HL-60 (cell line): Measurements from ENCODE around the gene DOCK9.

Source experiments
- DNase-seq, 2 experiments: peaks; one replicate each; pipeline ENCODE4 v3.0.0-alpha.2; 2010 to 2020; ENCODE audit warnings: low read depth in 1 of 2, low spot score in 1 of 2
- H3K27ac ChIP-seq: fragments of 250-450 bp; sonication (Bioruptor Pico); replicated peaks from 2 replicates; pipeline ENCODE4 v1.5.1; 2020; ENCODE audit warnings: mild to moderate bottlenecking, moderate library complexity
- H3K27me3 ChIP-seq: fragments of 250-450 bp; sonication (Bioruptor Pico); 2 replicates; pipeline ENCODE4 v1.5.1; 2021; ENCODE audit warnings: mild to moderate bottlenecking, moderate library complexity; ENCODE audit not compliant: insufficient read depth, poor library complexity, severe bottlenecking
- H3K4me3 ChIP-seq: replicated peaks from 2 replicates; pipeline ENCODE4 v1.5.1; 2011; ENCODE audit warnings: mild to moderate bottlenecking, control low read depth, low read length; ENCODE audit not compliant: insufficient read depth
- GABPA ChIP-seq: IDR thresholded peaks from 2 replicates; pipeline ENCODE4 v1.6.1; 2012; ENCODE audit warnings: low read depth
- POLR2AphosphoS5 ChIP-seq: IDR thresholded peaks from 2 replicates; pipeline ENCODE4 v1.6.1; 2012; ENCODE audit warnings: low read depth
- SPI1 ChIP-seq: IDR thresholded peaks from 2 replicates; pipeline ENCODE4 v1.6.1; 2012; ENCODE audit warnings: low read depth, mild to moderate bottlenecking, borderline replicate concordance
- long read RNA-seq: library from polyadenylated mRNA; unstranded; transcript quantifications from one replicate; pipeline ENCODE4 v2.0.0, GENCODE V29; 2020
- TF ChIP-seq, protein P1 (sequence below): IDR thresholded peaks from 2 replicates; pipeline ENCODE4 v1.6.1; 2012; ENCODE audit warnings: low read depth; ENCODE audit not compliant: insufficient replicate concordance
- TF ChIP-seq, protein P2 (sequence below): IDR thresholded peaks from one replicate; pipeline ENCODE4 v1.5.1; 2011; ENCODE audit warnings: low read length, control low read depth, inconsistent platforms; ENCODE audit not compliant: insufficient read depth

The DOCK9 gene, protein sequence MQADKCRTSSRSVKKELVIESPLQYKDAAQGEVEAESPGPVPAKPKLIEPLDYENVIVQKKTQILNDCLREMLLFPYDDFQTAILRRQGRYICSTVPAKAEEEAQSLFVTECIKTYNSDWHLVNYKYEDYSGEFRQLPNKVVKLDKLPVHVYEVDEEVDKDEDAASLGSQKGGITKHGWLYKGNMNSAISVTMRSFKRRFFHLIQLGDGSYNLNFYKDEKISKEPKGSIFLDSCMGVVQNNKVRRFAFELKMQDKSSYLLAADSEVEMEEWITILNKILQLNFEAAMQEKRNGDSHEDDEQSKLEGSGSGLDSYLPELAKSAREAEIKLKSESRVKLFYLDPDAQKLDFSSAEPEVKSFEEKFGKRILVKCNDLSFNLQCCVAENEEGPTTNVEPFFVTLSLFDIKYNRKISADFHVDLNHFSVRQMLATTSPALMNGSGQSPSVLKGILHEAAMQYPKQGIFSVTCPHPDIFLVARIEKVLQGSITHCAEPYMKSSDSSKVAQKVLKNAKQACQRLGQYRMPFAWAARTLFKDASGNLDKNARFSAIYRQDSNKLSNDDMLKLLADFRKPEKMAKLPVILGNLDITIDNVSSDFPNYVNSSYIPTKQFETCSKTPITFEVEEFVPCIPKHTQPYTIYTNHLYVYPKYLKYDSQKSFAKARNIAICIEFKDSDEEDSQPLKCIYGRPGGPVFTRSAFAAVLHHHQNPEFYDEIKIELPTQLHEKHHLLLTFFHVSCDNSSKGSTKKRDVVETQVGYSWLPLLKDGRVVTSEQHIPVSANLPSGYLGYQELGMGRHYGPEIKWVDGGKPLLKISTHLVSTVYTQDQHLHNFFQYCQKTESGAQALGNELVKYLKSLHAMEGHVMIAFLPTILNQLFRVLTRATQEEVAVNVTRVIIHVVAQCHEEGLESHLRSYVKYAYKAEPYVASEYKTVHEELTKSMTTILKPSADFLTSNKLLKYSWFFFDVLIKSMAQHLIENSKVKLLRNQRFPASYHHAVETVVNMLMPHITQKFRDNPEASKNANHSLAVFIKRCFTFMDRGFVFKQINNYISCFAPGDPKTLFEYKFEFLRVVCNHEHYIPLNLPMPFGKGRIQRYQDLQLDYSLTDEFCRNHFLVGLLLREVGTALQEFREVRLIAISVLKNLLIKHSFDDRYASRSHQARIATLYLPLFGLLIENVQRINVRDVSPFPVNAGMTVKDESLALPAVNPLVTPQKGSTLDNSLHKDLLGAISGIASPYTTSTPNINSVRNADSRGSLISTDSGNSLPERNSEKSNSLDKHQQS (N-terminal part only)
- long read RNA-seq, partial matches to known transcripts, result 0 of 1 reads
- long read RNA-seq, other reads (novel, unspliced or antisense), result 1 of 1 reads

DNA sequence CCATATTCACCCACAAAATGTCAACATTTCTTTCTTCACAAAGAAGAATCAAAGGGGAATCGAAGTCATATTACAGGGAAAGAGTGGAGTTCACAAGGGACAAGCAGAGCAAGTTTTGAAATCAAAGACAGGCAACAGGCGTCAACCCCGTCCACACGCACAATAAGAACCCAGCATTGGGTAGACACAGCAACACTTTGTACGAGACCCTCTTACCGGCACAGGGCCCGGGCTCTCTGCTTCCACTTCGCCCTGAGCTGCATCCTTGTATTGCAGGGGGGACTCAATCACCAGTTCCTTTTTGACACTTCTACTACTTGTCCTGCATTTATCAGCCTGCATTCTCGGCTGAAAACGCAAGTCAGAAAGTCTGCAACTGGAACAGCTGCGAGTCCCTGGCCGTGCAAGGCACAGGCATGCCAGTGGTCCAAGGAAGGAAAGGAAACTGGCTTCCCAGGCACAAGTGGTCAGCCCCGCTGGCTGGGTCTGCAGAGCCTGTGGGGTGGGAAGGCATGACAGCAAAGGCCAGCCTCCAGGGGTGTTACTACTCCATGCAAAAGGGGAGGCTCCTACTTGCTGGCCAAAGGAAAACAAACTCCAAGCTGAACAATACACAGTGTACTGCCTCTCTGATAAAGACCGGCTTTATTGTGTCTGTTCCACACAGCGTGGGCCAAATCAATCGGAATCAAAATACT, at the start of gene DOCK9:
Gene DOCK9, minus strand, starts transcription at position 497 of the 698 bp plus-strand sequence. Its CDS starts 155 bp downstream, at position 342.
- peaks cover 34% of the 10 kb centered on the region for H3K27me3 ChIP-seq
- DNase-seq, result no peak
- no peak within 1 kb of the TSS for H3K27ac ChIP-seq
- TF ChIP-seq, protein P1, sequence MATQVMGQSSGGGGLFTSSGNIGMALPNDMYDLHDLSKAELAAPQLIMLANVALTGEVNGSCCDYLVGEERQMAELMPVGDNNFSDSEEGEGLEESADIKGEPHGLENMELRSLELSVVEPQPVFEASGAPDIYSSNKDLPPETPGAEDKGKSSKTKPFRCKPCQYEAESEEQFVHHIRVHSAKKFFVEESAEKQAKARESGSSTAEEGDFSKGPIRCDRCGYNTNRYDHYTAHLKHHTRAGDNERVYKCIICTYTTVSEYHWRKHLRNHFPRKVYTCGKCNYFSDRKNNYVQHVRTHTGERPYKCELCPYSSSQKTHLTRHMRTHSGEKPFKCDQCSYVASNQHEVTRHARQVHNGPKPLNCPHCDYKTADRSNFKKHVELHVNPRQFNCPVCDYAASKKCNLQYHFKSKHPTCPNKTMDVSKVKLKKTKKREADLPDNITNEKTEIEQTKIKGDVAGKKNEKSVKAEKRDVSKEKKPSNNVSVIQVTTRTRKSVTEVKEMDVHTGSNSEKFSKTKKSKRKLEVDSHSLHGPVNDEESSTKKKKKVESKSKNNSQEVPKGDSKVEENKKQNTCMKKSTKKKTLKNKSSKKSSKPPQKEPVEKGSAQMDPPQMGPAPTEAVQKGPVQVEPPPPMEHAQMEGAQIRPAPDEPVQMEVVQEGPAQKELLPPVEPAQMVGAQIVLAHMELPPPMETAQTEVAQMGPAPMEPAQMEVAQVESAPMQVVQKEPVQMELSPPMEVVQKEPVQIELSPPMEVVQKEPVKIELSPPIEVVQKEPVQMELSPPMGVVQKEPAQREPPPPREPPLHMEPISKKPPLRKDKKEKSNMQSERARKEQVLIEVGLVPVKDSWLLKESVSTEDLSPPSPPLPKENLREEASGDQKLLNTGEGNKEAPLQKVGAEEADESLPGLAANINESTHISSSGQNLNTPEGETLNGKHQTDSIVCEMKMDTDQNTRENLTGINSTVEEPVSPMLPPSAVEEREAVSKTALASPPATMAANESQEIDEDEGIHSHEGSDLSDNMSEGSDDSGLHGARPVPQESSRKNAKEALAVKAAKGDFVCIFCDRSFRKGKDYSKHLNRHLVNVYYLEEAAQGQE, result no peak
- TF ChIP-seq, protein P2, sequence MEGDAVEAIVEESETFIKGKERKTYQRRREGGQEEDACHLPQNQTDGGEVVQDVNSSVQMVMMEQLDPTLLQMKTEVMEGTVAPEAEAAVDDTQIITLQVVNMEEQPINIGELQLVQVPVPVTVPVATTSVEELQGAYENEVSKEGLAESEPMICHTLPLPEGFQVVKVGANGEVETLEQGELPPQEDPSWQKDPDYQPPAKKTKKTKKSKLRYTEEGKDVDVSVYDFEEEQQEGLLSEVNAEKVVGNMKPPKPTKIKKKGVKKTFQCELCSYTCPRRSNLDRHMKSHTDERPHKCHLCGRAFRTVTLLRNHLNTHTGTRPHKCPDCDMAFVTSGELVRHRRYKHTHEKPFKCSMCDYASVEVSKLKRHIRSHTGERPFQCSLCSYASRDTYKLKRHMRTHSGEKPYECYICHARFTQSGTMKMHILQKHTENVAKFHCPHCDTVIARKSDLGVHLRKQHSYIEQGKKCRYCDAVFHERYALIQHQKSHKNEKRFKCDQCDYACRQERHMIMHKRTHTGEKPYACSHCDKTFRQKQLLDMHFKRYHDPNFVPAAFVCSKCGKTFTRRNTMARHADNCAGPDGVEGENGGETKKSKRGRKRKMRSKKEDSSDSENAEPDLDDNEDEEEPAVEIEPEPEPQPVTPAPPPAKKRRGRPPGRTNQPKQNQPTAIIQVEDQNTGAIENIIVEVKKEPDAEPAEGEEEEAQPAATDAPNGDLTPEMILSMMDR, result no peak
- no peak for TF ChIP-seq GABPA
- no peak for TF ChIP-seq POLR2AphosphoS5
- TF ChIP-seq SPI1, result no peak
- no peak within 1 kb of the TSS for H3K4me3 ChIP-seq

DNA sequence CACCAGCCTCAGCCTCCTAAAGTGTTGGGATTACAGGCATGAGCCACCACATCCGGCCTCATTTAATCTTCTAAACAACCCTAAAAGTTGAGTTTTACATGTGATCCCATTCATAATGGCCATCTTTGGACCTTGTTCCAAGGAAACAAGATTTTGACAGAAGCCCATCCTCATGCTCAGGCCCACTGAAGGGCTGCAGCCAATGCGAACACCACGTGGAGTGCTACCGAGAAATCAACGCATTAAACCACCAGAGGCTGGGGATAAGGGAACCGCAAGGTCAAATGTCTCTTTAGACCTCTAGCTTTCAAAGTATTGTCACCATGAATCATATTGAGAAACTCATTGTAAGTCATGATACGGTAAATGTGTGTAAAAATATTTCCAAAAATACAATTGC, 49.4 kb upstream of the DOCK9 start:
- no peak overlapping the region for H3K27ac ChIP-seq
- no peak overlapping the region for H3K4me3 ChIP-seq
- TF ChIP-seq, protein P2, result no peak
- TF ChIP-seq GABPA (no peak), POLR2AphosphoS5 (no peak), SPI1 (no peak)
- TF ChIP-seq, protein P1, result no peak
- H3K27me3 ChIP-seq, result peaks cover 16% of the 10 kb centered on the region
- DNase-seq, result no peak

DNA sequence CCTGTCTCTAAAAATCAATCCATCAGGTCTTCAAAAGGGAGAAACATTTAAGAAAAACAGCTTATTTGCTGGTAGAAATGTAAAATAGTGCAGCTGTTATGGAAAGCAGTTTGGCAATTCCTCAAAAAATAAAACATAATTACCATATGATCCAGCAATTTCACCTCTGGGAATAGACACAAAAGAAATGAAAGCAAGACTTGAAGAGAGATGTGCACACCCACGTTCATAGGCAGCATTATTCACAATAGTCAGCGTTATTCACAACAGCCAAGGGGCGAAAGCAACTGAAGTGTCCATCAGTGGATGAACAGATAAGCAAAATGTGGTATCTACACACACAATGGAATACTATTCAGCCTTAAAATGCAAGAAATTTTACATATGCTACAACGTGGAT, 45.1 kb upstream of the DOCK9 start:
- no peak for DNase-seq
- H3K4me3 ChIP-seq, result no peak overlapping the region

More for the DNA sequence above, 45.1 kb upstream of the DOCK9 start:
- peaks cover 27% of the 10 kb centered on the region for H3K27me3 ChIP-seq
- no peak overlapping the region for H3K27ac ChIP-seq
- TF ChIP-seq GABPA (no peak), POLR2AphosphoS5 (no peak), SPI1 (no peak)
- TF ChIP-seq, protein P1, result no peak
- TF ChIP-seq, protein P2, result no peak
